GM12872 (cell line): ENCODE measurements around the gene SYNPO2.

Experiments
- TF ChIP-seq, protein P1 (sequence below): IDR thresholded peaks from 3 replicates; pipeline ENCODE4 v1.5.1; 2011; ENCODE audit warnings: low read depth, mild to moderate bottlenecking, low read length, moderate library complexity; ENCODE audit not compliant: insufficient read depth

The SYNPO2 gene

DNA sequence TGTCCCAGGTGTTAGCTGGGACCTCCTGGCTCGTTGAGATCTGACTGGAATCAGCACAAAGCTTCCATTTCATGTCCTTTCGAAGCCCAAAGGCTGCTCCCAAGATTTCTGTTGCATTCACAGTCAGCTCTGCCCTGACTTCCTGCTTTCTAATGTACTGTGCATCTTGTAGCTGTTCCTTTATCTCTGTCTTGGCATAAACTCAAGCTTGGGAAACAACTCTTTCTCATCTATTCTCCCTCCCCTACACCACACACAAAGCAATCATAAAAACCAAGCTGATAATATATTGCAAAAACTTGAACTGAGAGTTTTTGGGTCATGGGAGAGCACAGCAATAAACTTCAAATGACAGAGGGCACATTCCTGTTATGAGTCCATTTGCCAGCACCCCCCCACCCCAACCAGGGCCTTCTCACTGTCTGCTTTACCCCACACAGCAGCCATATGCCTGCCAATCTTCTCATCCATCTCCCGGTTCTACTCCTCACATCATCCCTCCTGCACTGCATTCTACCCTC is 76.3 kb downstream of the SYNPO2 start:
- TF ChIP-seq, protein P1, sequence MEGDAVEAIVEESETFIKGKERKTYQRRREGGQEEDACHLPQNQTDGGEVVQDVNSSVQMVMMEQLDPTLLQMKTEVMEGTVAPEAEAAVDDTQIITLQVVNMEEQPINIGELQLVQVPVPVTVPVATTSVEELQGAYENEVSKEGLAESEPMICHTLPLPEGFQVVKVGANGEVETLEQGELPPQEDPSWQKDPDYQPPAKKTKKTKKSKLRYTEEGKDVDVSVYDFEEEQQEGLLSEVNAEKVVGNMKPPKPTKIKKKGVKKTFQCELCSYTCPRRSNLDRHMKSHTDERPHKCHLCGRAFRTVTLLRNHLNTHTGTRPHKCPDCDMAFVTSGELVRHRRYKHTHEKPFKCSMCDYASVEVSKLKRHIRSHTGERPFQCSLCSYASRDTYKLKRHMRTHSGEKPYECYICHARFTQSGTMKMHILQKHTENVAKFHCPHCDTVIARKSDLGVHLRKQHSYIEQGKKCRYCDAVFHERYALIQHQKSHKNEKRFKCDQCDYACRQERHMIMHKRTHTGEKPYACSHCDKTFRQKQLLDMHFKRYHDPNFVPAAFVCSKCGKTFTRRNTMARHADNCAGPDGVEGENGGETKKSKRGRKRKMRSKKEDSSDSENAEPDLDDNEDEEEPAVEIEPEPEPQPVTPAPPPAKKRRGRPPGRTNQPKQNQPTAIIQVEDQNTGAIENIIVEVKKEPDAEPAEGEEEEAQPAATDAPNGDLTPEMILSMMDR: no peak

DNA sequence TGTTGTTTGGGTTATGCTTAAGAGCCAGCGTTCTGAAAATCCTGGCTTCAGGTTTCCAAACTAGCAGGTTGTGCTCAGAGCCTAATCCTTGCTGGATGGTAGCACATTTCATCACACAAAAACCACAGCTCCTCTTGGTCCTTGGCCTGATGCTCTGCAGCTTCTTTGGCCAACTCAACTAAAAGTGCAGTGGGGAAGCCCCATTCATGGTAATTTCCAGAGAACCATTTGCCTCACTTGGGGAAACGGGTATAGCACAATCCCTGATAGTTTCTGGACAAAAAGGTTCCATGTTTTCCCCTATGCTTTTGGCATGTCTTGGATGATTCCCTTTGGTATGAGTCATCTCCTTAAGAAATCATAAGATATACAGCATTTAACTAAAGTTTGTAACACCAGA is 78.7 kb downstream of the SYNPO2 start:
- TF ChIP-seq, protein P1: no peak

DNA sequence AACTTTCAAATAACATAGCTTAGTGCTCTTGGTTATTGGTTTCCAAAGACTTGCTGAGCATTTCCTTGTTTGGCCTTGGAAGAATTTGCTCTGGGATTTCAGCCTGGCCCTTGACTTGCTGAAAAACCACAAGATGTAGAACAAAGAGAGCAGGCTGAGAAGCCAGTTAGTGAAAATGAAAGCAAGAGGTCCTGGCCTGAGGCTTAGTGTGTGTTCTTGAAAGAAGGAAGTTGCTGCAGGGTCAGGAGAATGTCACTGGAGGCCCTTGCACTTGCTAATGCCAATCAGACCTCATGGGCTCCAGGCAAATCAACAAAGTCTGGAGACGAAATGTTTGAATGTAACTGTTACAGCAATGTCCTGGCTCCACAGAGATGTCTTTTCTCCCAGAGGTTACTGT is 79.4 kb downstream of the SYNPO2 start:
- TF ChIP-seq, protein P1: no peak

DNA sequence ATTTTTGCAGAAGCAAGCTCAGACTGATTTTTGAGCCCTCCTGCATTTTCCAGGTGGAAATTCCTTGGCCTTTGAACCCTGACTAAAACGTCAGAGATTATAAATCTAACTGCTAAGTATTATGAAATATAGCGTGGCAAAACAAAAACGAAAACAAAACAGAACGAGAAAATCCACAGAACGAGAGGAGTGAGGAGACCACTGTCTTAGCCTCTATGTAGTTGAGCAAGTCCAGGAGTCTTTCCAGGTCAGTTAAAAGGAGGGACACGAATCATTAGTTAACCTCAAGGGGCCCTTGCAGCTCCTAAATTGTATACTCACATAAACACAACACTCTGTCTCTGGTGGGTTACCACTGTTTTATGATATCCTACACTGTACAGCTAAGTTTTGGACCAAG is 80.2 kb downstream of the SYNPO2 start:
- TF ChIP-seq, protein P1: no peak

DNA sequence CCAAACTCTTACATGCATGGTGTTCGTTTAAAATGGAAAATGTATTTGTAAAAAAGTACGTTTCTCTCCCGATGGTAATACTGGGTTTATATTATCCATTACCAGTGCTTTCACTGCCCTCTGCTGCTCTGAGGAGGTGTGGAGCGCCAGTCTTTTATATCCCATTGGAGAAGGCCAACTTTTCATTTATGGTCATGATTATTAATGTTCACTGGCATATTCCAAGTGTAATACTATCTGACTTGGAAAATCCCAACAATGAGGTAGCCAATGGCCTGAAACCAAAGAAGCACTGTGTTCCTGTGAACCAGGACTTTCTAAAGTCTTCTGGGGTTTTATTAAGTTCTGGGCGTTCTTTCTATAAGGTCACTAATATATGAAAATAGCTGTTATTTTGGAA is 80.7 kb downstream of the SYNPO2 start:
- TF ChIP-seq, protein P1: 0 out of 3 replicates have a peak, but pooled peaks have one; percentile 14

DNA sequence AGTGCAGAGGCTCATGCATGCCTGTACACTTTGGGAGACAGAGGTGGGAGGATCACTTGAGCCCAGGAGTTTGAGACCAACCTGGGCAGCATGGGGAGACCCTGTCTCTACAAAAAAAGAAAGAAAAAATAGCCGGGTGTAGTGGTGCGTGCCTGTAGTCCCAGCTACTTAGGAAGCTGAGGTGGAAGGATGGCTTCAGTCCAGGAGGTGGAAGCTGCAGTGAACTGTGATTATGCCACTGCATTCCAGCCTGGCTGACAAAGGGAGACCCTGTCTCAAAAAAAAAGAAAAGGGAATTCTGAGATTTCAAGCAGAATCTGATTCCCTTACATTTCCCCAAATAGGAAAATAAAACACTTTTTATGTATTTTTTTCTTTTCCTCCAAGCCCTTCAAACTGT is 83.5 kb downstream of the SYNPO2 start:
- TF ChIP-seq, protein P1: no peak

DNA sequence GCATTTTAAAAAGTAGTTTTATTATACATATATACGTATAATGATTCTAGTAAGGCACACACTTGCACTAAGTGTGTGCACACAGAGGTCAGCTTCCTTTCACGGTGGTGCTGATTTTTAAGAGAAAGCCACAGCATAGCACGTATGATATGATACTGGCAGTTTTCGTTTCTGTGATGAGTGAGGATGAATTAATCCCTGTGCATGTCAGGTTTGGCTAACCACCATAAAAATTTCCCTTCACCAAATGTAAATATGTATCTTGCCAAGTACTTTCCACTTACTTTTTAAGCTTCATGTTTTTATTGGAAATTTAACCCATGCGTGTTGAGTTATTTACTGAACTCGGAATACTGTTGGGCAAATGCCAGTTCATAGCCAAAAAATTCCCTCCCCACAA is 84.6 kb downstream of the SYNPO2 start:
- TF ChIP-seq, protein P1: no peak
